ENCODE measurements around the gene CFL2.
A peak's percentile ranks its signal among the peaks of the same experiment; 100 is the strongest.
"Not testable (repeated sequence)": the region's sequence is repeated elsewhere in the genome, so short reads cannot be mapped to it uniquely, and the experiment has no call there.

CFL2 gene

GRCh38 chr14:34694216-34694615 is 20.2 kb downstream of the CFL2 start:
- not testable (repeated sequence) for H3K27ac Mint-ChIP-seq; H3K4me1 Mint-ChIP-seq; DNase-seq; H3K27me3 Mint-ChIP-seq; H3K4me3 Mint-ChIP-seq; ATAC-seq; H3K36me3 Mint-ChIP-seq (ENCODE audit: low read depth); H3K9me3 Mint-ChIP-seq

GRCh38 chr14:34693228-34693939 is 21.0 kb downstream of the CFL2 start:
- no peaks in the 10 kb centered on the region for H3K9me3 Mint-ChIP-seq
- DNase-seq, result peak; percentile 13
- no peaks in the 10 kb centered on the region for H3K27me3 Mint-ChIP-seq
- peaks cover 7% of the 10 kb centered on the region for H3K4me1 Mint-ChIP-seq
- no peaks in the 10 kb centered on the region for H3K36me3 Mint-ChIP-seq (ENCODE audit: low read depth)
- ATAC-seq, result no peak
- no peak overlapping the region for H3K4me3 Mint-ChIP-seq
- H3K27ac Mint-ChIP-seq, result no peak overlapping the region

- peaks cover 7% of the 10 kb centered on the region for H3K4me1 Mint-ChIP-seq
- no peak overlapping the region for H3K4me3 Mint-ChIP-seq
- ATAC-seq (no peak), DNase-seq (no peak)
- H3K27ac Mint-ChIP-seq, result no peak overlapping the region
- no peaks in the 10 kb centered on the region for H3K27me3 Mint-ChIP-seq
- H3K9me3 Mint-ChIP-seq, result no peaks in the 10 kb centered on the region
- H3K36me3 Mint-ChIP-seq (ENCODE audit: low read depth), result no peaks in the 10 kb centered on the region
Measured at GRCh38 chr14:34692898-34693227, 21.5 kb downstream of the CFL2 start.

GRCh38 chr14:34692348-34692747 is 22.0 kb downstream of the CFL2 start:
- DNase-seq (no peak), ATAC-seq (no peak)
- no peaks in the 10 kb centered on the region for H3K27me3 Mint-ChIP-seq
- no peaks in the 10 kb centered on the region for H3K36me3 Mint-ChIP-seq (ENCODE audit: low read depth)
- peaks cover 7% of the 10 kb centered on the region for H3K4me1 Mint-ChIP-seq
- H3K27ac Mint-ChIP-seq, result no peak overlapping the region
- no peak overlapping the region for H3K4me3 Mint-ChIP-seq
- H3K9me3 Mint-ChIP-seq, result no peaks in the 10 kb centered on the region

DNA sequence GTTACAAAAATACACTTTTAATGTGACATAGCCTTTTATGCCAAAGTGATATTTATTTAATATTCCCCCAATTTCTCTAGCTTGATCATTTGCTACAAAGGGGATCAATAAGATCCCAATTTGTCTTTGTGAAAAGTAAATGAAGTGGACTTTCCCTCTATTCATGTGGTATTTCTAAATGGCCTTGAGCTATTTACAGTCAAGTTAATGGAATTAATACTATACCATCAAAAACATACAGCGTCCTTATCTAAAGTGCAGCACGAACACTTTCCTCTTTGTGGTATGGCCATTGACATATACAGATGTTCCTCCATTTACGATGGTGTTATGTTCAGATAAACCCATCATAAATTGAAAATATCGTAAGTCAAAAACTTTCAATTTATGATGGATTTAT is 23.2 kb downstream of the CFL2 start:
- H3K27me3 Mint-ChIP-seq, result no peaks in the 10 kb centered on the region
- peaks cover 7% of the 10 kb centered on the region for H3K4me1 Mint-ChIP-seq
- no peaks in the 10 kb centered on the region for H3K9me3 Mint-ChIP-seq
- H3K36me3 Mint-ChIP-seq (ENCODE audit: low read depth), result no peaks in the 10 kb centered on the region
- ATAC-seq (no peak), DNase-seq (no peak)
- H3K27ac Mint-ChIP-seq, result no peak overlapping the region
- no peak overlapping the region for H3K4me3 Mint-ChIP-seq

DNA sequence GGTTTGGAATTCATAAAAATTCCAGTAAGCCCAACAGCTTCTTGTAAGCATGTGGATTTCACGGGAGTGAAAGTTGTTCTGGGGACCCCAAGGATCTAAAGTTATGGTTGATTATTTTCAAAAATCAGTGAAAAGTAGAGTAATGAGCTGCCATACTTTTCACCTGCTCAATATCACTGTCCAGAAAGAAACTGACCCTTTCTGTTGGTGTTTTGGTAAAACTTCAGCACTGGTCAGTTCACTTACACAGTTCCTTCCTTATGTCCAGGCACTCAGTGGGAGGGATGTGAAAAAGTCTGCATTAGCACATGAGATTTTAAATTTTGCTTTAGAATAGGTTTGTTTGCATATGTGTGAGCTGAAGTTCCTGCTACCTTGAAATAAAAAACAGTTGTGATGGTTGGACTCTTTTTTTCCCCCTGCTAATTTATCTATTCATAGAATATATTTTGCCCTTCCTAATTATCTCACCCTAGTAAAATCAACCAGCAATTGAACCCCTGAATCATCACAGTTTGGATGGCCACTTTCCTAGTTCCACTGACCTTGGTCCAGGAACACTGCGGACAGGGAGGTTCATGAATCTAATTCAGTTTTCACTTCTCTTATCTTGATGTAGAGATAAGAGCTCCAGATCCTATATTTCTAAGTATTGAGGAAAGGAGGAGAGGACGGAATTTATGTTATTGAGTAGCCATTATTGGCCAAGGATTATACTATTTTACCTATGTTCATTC is 25.8 kb downstream of the CFL2 start:
- Mint-ChIP-seq H3K4me3 (no peak overlapping the region), H3K27ac (no peak overlapping the region), H3K4me1 (peaks cover 7% of the 10 kb centered on the region), H3K27me3 (no peaks in the 10 kb centered on the region), H3K36me3 (ENCODE audit: low read depth) (no peaks in the 10 kb centered on the region), H3K9me3 (no peaks in the 10 kb centered on the region)
- ATAC-seq (no peak), DNase-seq (no peak)

DNA sequence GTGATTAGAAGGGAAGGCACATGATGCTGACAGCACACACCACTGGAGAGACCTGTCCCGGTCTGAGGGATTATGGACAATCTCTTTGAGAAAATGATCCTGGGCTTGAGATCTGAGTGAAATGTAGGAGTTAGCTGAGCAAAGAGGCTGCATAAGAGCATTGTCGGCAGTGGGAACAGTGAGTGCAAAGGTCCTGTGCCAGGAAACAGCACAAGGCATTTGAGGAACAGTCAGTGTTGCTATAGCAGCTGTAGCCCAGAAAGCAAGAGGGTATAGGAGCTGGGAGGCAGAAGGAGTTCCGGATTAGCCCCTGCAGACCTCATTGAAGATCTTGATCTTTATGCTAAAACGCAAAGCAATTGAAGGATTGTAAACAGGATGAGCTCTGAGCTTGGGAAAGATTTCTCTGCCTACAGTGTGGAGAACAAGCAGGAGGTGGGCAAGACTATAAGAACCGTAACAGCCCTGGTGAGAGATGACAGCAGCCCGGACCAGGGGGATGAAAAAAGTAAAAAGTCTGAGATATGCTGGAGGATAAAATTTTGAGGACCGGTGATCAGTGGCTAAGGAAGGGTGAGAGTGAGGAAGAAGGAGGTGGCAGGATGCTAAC is 28.5 kb downstream of the CFL2 start:
- Mint-ChIP-seq H3K27ac (no peak overlapping the region), H3K36me3 (ENCODE audit: low read depth) (no peaks in the 10 kb centered on the region), H3K27me3 (no peaks in the 10 kb centered on the region), H3K9me3 (no peaks in the 10 kb centered on the region), H3K4me1 (peaks cover 3% of the 10 kb centered on the region), H3K4me3 (no peak overlapping the region)
- ATAC-seq (no peak), DNase-seq (no peak)

GRCh38 chr14:34684578-34684977 is 29.8 kb downstream of the CFL2 start:
- no peak overlapping the region for H3K4me3 Mint-ChIP-seq
- peaks cover 3% of the 10 kb centered on the region for H3K4me1 Mint-ChIP-seq
- DNase-seq (no peak), ATAC-seq (no peak)
- no peaks in the 10 kb centered on the region for H3K9me3 Mint-ChIP-seq
- no peaks in the 10 kb centered on the region for H3K27me3 Mint-ChIP-seq
- no peak overlapping the region for H3K27ac Mint-ChIP-seq
- H3K36me3 Mint-ChIP-seq (ENCODE audit: low read depth), result no peaks in the 10 kb centered on the region

DNA sequence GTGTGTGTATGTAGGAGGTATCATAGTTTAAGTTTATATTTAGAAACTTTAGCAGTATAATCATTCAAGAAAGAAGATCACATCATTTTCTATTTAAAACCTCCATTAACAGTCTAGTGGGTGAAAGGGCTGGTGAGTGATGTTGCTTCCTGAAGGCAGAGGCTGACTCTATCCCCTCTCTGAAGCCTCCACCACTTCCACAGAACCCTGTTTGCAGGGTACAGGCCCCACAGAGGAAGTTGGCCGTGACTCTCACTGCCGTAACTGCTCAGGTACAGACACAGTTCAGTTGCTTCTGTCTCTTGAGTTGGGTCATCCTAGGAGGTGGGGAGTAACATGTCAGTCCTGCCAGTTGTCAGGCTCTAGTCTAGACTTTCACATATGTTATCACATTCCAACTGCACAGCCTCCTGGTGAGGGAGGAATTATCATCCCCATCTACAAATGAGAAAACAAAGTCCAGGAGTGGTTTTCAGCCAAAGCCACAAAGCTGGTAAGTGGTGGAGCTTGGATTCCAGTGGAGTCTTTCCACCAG is 31.5 kb downstream of the CFL2 start:
- no peaks in the 10 kb centered on the region for H3K9me3 Mint-ChIP-seq
- no peak overlapping the region for H3K4me3 Mint-ChIP-seq
- peak; percentile 71 for ATAC-seq
- DNase-seq, result no peak
- no peak overlapping the region for H3K27ac Mint-ChIP-seq
- no peaks in the 10 kb centered on the region for H3K36me3 Mint-ChIP-seq (ENCODE audit: low read depth)
- no peaks in the 10 kb centered on the region for H3K27me3 Mint-ChIP-seq
- peaks cover 3% of the 10 kb centered on the region for H3K4me1 Mint-ChIP-seq

DNA sequence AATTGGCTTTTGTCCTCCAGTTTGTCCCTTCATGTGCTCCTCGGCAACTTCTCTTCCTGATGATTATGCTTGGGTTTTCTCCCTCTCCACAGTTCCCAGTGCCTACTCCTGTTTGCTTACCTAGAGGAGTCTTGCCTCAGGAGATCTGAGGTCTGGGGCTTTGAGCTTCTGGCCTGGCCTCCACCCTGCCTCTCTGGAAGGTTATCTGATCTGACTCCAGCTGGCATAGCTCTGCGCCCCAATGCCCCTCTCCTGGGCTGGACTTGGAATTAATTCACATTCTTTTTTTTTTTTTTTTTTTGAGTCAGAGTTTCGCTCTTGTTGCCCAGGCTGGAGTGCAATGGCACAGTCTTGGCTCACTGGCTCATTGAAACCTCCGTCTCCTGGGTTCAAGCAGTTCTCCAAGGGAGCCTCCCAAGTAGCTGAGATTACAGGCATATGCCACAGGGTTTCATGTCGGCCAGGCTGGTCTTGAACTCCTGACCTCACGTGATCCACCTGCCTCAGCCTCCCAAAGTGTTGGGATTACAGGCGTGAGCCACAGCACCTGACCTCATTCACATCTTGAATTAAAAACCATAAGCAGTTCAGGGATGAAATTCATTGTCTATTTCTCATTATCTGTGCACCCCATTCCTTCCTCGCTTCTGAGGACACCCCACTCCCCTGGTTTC is 33.5 kb downstream of the CFL2 start:
- H3K4me1 Mint-ChIP-seq, result peaks cover 3% of the 10 kb centered on the region
- ATAC-seq, result no peak
- DNase-seq, result no peak
- no peaks in the 10 kb centered on the region for H3K27me3 Mint-ChIP-seq
- no peaks in the 10 kb centered on the region for H3K9me3 Mint-ChIP-seq
- no peak overlapping the region for H3K4me3 Mint-ChIP-seq
- H3K27ac Mint-ChIP-seq, result no peak overlapping the region
- H3K36me3 Mint-ChIP-seq (ENCODE audit: low read depth), result no peaks in the 10 kb centered on the region

DNA sequence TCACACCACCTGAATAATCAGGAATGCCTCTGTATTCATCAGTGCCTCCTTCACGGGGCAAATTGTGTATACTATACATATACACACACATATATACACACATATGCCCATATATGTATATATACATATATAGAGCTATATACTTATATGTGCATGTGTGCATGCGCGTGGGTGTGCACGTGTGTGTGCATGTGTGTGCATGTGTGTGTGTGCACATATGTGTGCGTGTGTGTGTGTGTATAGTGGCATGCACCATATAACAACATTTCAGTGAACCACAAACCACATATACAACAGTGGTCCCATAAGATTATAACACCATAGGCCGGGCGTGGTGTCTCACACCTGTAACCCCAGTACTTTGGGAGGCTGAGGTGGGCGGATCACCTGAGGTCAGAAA is 35.7 kb downstream of the CFL2 start:
- Mint-ChIP-seq H3K9me3 (no peaks in the 10 kb centered on the region), H3K36me3 (ENCODE audit: low read depth) (no peaks in the 10 kb centered on the region), H3K4me3 (no peak overlapping the region), H3K4me1 (peaks cover 3% of the 10 kb centered on the region), H3K27ac (no peak overlapping the region), H3K27me3 (no peaks in the 10 kb centered on the region)
- ATAC-seq (no peak), DNase-seq (no peak)

GRCh38 chr14:34678306-34678705 is 36.1 kb downstream of the CFL2 start:
- Mint-ChIP-seq H3K9me3 (no peaks in the 10 kb centered on the region), H3K4me1 (peaks cover 3% of the 10 kb centered on the region), H3K36me3 (ENCODE audit: low read depth) (no peaks in the 10 kb centered on the region), H3K27ac (no peak overlapping the region), H3K4me3 (no peak overlapping the region), H3K27me3 (no peaks in the 10 kb centered on the region)
- no peak for ATAC-seq
- DNase-seq, result no peak

DNA sequence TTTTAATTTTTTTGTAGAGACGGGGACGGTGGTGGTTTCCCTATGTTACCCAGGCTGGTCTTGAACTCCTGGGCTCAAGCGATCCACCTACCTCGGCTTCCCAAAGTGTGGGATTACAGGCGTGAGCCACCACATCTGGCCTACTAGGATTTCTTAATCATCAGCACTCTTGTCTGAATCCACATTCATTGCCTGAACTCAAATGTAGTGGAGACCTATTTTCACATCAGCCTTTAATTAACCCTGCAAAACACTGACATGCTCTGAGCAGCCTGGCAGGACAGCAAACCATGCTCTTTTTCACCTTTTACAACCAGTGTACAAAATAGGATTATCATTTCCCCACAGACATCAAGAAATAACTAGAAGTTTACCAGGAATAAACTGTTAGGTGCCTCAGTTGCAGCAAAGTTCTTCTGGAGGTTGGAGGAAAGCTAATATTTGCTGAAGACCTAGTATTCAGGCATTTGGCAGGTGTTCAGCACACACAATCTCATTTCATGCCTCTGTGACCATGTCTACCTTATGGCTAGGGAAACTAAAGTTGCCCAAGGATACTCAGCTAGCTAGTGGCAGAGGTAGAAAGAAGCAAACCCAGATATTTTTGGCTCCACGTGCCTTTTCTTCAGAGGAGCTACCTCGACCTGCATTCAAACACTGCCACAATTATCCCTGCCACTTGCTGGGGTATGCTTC is 37.7 kb downstream of the CFL2 start:
- Mint-ChIP-seq H3K4me1 (no peaks in the 10 kb centered on the region), H3K27ac (no peak overlapping the region), H3K9me3 (no peaks in the 10 kb centered on the region), H3K4me3 (no peak overlapping the region), H3K27me3 (no peaks in the 10 kb centered on the region), H3K36me3 (ENCODE audit: low read depth) (no peaks in the 10 kb centered on the region)
- DNase-seq (no peak), ATAC-seq (no peak)

GRCh38 chr14:34673702-34674101 is 40.7 kb downstream of the CFL2 start:
- Mint-ChIP-seq H3K36me3 (ENCODE audit: low read depth) (no peaks in the 10 kb centered on the region), H3K27ac (no peak overlapping the region), H3K4me3 (no peak overlapping the region), H3K9me3 (no peaks in the 10 kb centered on the region), H3K4me1 (no peaks in the 10 kb centered on the region), H3K27me3 (no peaks in the 10 kb centered on the region)
- no peak for DNase-seq
- ATAC-seq, result no peak

Measured in activated naive CD8-positive, alpha-beta T cell treated with anti-CD3 and anti-CD28 coated beads, Interleukin-2, amount 50 U/mL, for 24 hours (primary cell).